ENCODE data around the gene LRRC75A. TPM values are rescaled to one million over a fixed set of nuclear protein-coding genes. Genes with fewer than 3 reads are reported as not detected.
"Not testable (repeated sequence)": the region's sequence is repeated elsewhere in the genome, so short reads cannot be mapped to it uniquely, and the experiment has no call there.

Gene LRRC75A
- total RNA-seq, 1 donor from 2014 or later, result 3.7 TPM

DNA sequence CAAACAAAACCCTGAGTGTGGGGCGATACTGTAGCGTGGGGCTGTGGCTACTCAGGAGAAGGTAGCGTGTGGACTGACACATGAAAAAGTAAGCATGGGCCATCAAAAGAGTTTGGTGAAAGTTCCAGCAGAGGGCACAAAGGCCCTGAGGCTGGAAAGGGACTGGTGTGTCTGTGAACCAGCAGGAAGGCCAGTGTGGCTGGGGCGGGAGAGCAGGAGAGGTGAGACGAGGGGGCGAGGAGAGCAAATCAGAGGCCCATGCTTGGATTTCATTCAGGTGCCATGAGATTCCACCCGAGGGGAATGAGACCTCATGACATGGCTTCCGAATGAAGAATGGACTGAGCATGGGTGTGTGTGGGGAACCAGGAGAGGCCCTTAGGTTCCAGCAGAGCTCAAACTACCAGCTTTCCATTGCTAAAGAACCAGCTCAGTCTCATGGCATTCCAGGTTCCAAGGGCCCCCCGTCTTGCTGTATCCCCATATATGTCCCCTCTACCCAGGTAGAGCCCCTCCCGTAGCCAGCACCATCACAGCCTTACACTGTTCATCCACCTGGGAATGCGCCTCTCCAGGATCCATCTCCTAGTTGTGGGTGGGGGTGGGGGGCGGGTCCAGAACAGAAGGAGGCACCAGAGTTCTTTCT, 45.5 kb downstream of the LRRC75A start:
- Histone ChIP-seq H3K27me3 (ENCODE audit: control insufficient read depth in 3 of 3, insufficient read depth in 3 of 3, low read length in 3 of 3) (no peaks in the 10 kb centered on the region), H3K27ac (ENCODE audit: low read depth, low read length) (no peak overlapping the region), H3K36me3 (ENCODE audit: control insufficient read depth in 3 of 3, insufficient read depth in 3 of 3, low read length in 3 of 3) (peaks cover 40 to 46% (median 44%) of the 10 kb centered on the region in 3 donors), H3K9ac (ENCODE audit: low read depth in 1 of 3, low read length in 3 of 3) (peak overlapping the region in 1 of 3 donors; percentile 25), H3K4me1 (ENCODE audit: control insufficient read depth in 3 of 3, insufficient read depth in 3 of 3, low read length in 3 of 3) (peaks cover 8 to 32% (median 11%) of the 10 kb centered on the region in 3 donors), H3K9me3 (ENCODE audit: control insufficient read depth in 3 of 3, low read length in 3 of 3) (no peaks in the 10 kb centered on the region), H3K4me3 (ENCODE audit: low read length in 3 of 3) (no peak overlapping the region)

GRCh38 chr17:16444258-16444886, 47.6 kb downstream of the LRRC75A start:
- no peaks in the 10 kb centered on the region for H3K27me3 ChIP-seq (ENCODE audit: control insufficient read depth in 3 of 3, insufficient read depth in 3 of 3, low read length in 3 of 3)
- H3K4me3 ChIP-seq (ENCODE audit: low read length in 3 of 3), result no peak overlapping the region
- H3K9me3 ChIP-seq (ENCODE audit: control insufficient read depth in 3 of 3, low read length in 3 of 3), result no peaks in the 10 kb centered on the region
- peaks cover 22 to 53% (median 28%) of the 10 kb centered on the region in 3 donors for H3K4me1 ChIP-seq (ENCODE audit: control insufficient read depth in 3 of 3, insufficient read depth in 3 of 3, low read length in 3 of 3)
- peaks cover 45 to 53% (median 48%) of the 10 kb centered on the region in 3 donors for H3K36me3 ChIP-seq (ENCODE audit: control insufficient read depth in 3 of 3, insufficient read depth in 3 of 3, low read length in 3 of 3)
- H3K9ac ChIP-seq (ENCODE audit: low read depth in 1 of 3, low read length in 3 of 3), result no peak overlapping the region
- H3K27ac ChIP-seq (ENCODE audit: low read depth, low read length), result no peak overlapping the region

- Histone ChIP-seq H3K36me3 (ENCODE audit: control insufficient read depth in 3 of 3, insufficient read depth in 3 of 3, low read length in 3 of 3) (peaks cover 39 to 51% (median 41%) of the 10 kb centered on the region in 3 donors), H3K9me3 (ENCODE audit: control insufficient read depth in 3 of 3, low read length in 3 of 3) (no peaks in the 10 kb centered on the region), H3K4me3 (ENCODE audit: low read length in 3 of 3) (no peak overlapping the region), H3K27ac (ENCODE audit: low read depth, low read length) (no peak overlapping the region), H3K4me1 (ENCODE audit: control insufficient read depth in 3 of 3, insufficient read depth in 3 of 3, low read length in 3 of 3) (peaks cover 22 to 57% (median 28%) of the 10 kb centered on the region in 3 donors), H3K9ac (ENCODE audit: low read depth in 1 of 3, low read length in 3 of 3) (peak overlapping the region in 1 of 3 donors; percentile 16), H3K27me3 (ENCODE audit: control insufficient read depth in 3 of 3, insufficient read depth in 3 of 3, low read length in 3 of 3) (no peaks in the 10 kb centered on the region)
These were observed 48.3 kb downstream of the LRRC75A start for GRCh38 chr17:16443511-16444257.

- H3K4me3 ChIP-seq (ENCODE audit: low read length in 3 of 3), result no peak overlapping the region
- H3K27me3 ChIP-seq (ENCODE audit: control insufficient read depth in 3 of 3, insufficient read depth in 3 of 3, low read length in 3 of 3), result no peaks in the 10 kb centered on the region
- H3K9ac ChIP-seq (ENCODE audit: low read depth in 1 of 3, low read length in 3 of 3), result peak overlapping the region in 1 of 3 donors; percentile 14
- no peak overlapping the region for H3K27ac ChIP-seq (ENCODE audit: low read depth, low read length)
- H3K36me3 ChIP-seq (ENCODE audit: control insufficient read depth in 3 of 3, insufficient read depth in 3 of 3, low read length in 3 of 3), result peaks cover 35 to 45% (median 41%) of the 10 kb centered on the region in 3 donors
- H3K4me1 ChIP-seq (ENCODE audit: control insufficient read depth in 3 of 3, insufficient read depth in 3 of 3, low read length in 3 of 3), result peaks cover 25 to 64% (median 32%) of the 10 kb centered on the region in 3 donors
- no peaks in the 10 kb centered on the region for H3K9me3 ChIP-seq (ENCODE audit: control insufficient read depth in 3 of 3, low read length in 3 of 3)
These were observed 49.1 kb downstream of the LRRC75A start for GRCh38 chr17:16442594-16443510.

DNA sequence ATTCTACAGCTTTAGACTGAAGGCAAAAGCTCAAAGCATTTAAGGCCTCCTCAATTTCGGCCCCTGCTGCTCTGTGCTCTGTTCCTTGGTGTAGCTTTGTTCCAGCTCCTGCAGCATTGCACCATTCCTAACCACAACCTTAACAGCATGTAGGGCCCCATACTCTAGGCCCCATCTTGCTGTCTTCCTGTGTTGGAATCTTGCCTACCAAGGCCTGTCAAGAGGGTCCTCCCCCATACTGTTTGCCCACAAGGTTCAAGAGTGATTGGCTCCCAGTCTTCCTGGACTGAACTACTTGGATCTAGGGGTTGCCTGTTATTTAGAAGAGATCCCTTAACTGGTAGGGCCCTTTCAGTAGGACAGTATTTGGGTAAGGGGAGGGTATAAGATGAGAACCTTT, 49.9 kb downstream of the LRRC75A start:
- H3K27me3 ChIP-seq (ENCODE audit: control insufficient read depth in 3 of 3, insufficient read depth in 3 of 3, low read length in 3 of 3), result no peaks in the 10 kb centered on the region
- H3K4me3 ChIP-seq (ENCODE audit: low read length in 3 of 3), result no peak overlapping the region
- H3K4me1 ChIP-seq (ENCODE audit: control insufficient read depth in 3 of 3, insufficient read depth in 3 of 3, low read length in 3 of 3), result peaks cover 25 to 64% (median 32%) of the 10 kb centered on the region in 3 donors
- peaks cover 35 to 42% (median 41%) of the 10 kb centered on the region in 3 donors for H3K36me3 ChIP-seq (ENCODE audit: control insufficient read depth in 3 of 3, insufficient read depth in 3 of 3, low read length in 3 of 3)
- H3K9me3 ChIP-seq (ENCODE audit: control insufficient read depth in 3 of 3, low read length in 3 of 3), result no peaks in the 10 kb centered on the region
- peak overlapping the region in 1 of 3 donors; percentile 14 for H3K9ac ChIP-seq (ENCODE audit: low read depth in 1 of 3, low read length in 3 of 3)
- H3K27ac ChIP-seq (ENCODE audit: low read depth, low read length), result no peak overlapping the region

DNA sequence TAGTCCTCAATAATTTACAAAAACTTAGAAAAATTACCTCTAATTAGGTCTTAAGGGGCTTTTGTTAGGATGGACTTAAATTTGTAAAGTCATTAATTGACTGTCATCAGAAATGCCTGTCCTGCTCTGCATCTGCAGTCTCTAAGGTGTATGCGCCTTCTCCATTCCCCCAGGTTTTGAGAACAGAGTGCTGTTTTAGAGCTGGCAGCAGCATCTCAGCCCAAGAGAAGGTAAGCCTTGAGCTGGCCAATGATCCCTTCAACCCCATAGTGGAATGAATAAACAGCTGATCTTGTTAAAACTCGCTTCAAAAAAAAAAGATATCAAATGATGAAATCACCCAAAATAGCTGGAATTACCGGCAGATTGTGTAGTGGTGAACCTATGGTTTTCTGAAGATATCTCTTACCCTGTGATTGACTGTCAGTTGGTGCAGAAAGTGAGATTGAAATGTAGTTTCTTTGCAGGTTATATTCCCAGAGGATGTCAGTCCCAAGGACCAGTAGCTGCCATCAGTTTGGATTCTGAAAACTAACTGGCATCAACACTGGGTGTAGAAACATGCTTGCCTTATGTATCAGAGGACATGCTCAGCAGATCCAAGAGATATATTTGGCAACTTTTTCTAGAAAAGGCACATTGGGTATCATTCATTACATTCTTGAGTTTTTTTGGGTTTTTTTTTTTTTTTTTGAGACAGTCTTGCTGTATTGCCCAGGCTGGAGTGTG, 50.9 kb downstream of the LRRC75A start:
- no peak overlapping the region for H3K27ac ChIP-seq (ENCODE audit: low read depth, low read length)

DNA sequence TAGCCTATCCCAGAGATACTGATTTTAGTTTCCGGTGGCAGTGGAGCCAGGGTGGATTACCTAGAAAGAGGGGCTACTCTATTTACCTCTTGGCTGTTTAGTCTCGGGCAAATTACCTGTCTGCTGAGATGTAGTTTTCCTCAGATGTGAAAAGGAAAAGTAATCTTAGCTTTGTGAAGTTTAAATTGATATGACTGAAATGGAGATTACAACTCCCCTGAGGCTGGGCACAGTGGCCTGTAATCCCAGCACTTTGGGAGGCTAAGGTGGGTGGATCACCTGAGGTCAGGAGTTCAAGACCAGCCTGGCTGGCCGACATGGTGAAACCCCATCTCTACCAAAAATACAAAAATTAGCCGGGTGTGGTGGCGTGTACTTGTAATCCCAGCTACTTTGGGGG, 51.6 kb downstream of the LRRC75A start:
- Histone ChIP-seq H3K36me3 (ENCODE audit: control insufficient read depth in 3 of 3, insufficient read depth in 3 of 3, low read length in 3 of 3) (peaks cover 34 to 36% (median 35%) of the 10 kb centered on the region in 3 donors), H3K4me3 (ENCODE audit: low read length in 3 of 3) (peak overlapping the region; percentile 81 to 92 (median 81)), H3K9ac (ENCODE audit: low read depth in 1 of 3, low read length in 3 of 3) (peak overlapping the region; percentile 80 to 93 (median 90)), H3K4me1 (ENCODE audit: control insufficient read depth in 3 of 3, insufficient read depth in 3 of 3, low read length in 3 of 3) (peaks cover 25 to 61% (median 29%) of the 10 kb centered on the region in 3 donors)
- not testable (repeated sequence) for H3K27ac ChIP-seq (ENCODE audit: low read depth, low read length); H3K9me3 ChIP-seq (ENCODE audit: control insufficient read depth in 3 of 3, low read length in 3 of 3); H3K27me3 ChIP-seq (ENCODE audit: control insufficient read depth in 3 of 3, insufficient read depth in 3 of 3, low read length in 3 of 3)

More for the DNA sequence above, 50.9 kb downstream of the LRRC75A start:
- H3K4me3 ChIP-seq (ENCODE audit: low read length in 3 of 3), result no peak overlapping the region
- peaks cover 34 to 36% (median 35%) of the 10 kb centered on the region in 3 donors for H3K36me3 ChIP-seq (ENCODE audit: control insufficient read depth in 3 of 3, insufficient read depth in 3 of 3, low read length in 3 of 3)
- H3K9ac ChIP-seq (ENCODE audit: low read depth in 1 of 3, low read length in 3 of 3), result peak overlapping the region in 1 of 3 donors; percentile 35
- H3K27me3 ChIP-seq (ENCODE audit: control insufficient read depth in 3 of 3, insufficient read depth in 3 of 3, low read length in 3 of 3), result no peaks in the 10 kb centered on the region
- peaks cover 25 to 64% (median 32%) of the 10 kb centered on the region in 3 donors for H3K4me1 ChIP-seq (ENCODE audit: control insufficient read depth in 3 of 3, insufficient read depth in 3 of 3, low read length in 3 of 3)
- no peaks in the 10 kb centered on the region for H3K9me3 ChIP-seq (ENCODE audit: control insufficient read depth in 3 of 3, low read length in 3 of 3)

GRCh38 chr17:16439811-16440351, 52.1 kb downstream of the LRRC75A start:
- Histone ChIP-seq H3K9me3 (ENCODE audit: control insufficient read depth in 3 of 3, low read length in 3 of 3) (no peaks in the 10 kb centered on the region), H3K9ac (ENCODE audit: low read depth in 1 of 3, low read length in 3 of 3) (peak overlapping the region; percentile 80 to 93 (median 90)), H3K4me1 (ENCODE audit: control insufficient read depth in 3 of 3, insufficient read depth in 3 of 3, low read length in 3 of 3) (peaks cover 25 to 59% (median 27%) of the 10 kb centered on the region in 3 donors), H3K27me3 (ENCODE audit: control insufficient read depth in 3 of 3, insufficient read depth in 3 of 3, low read length in 3 of 3) (no peaks in the 10 kb centered on the region), H3K27ac (ENCODE audit: low read depth, low read length) (peak overlapping the region; percentile 85), H3K4me3 (ENCODE audit: low read length in 3 of 3) (peak overlapping the region; percentile 81 to 92 (median 81)), H3K36me3 (ENCODE audit: control insufficient read depth in 3 of 3, insufficient read depth in 3 of 3, low read length in 3 of 3) (peaks cover 34 to 36% (median 35%) of the 10 kb centered on the region in 3 donors)

Measured in skeletal muscle tissue (tissue), 4 donors.